HG03097 (cell line): ENCODE results near the gene RNF6.
"Not testable (repeated sequence)": the region's sequence is repeated elsewhere in the genome, so short reads cannot be mapped to it uniquely, and the experiment has no call there.

Experiments
- ATAC-seq: cut with Tn5 transposase; IDR thresholded peaks from one replicate; pipeline ENCODE4 v1.9.1; 2021; ENCODE audit not compliant: unreplicated experiment, low FRiP score

Gene RNF6

DNA sequence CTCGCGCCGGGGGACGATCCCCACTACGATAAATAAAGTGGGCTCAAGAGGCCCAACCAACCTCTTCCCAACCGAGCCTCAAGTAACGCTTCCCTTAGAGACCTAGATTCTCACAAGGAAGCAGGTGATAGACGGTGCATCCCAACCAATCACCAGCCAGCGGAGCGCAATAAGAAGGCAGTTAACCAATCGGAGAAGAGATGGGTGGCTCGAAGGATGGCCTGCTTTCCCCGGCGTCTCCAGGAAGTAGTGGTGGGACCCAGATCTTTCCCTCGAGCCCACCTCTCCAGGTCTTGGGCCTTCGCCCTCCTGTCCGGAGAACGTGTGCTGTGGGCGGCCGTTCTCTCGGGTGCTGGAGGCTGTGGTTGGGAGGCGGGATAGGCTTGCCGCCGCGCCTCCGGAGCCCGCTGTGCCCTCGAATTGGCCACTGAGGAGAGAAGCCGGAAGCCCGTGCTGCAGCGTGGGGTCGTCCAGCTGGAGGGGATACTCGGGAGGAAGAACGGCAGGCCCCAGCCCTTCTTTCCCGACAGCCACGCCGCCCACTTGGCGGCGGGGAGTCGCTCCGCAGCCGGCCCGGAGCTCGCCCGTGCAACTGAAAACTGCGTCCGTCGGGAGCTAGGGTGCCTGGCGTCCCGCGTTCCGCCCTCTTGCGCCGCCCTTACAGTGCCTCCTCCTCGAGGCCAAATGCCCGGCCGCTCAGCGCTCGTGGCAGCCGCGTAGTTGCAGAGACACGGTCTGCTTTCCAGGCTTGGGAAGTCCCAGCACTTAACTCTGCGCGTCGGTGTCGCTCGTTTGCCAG, at the start of gene RNF6:
RNF6 (minus strand) TSS at position 594 of the 799 bp plus-strand sequence. CDS start 2,665 bp downstream, outside the sequence.
- ATAC-seq, result peak; percentile 92

GRCh38 chr13:26270707-26271106, 48.6 kb upstream of the RNF6 start:
- ATAC-seq, result no peak

- ATAC-seq, result no peak
These were observed 44.2 kb upstream of the RNF6 start for GRCh38 chr13:26266311-26266710.

- ATAC-seq, result no peak
These were observed 40.0 kb upstream of the RNF6 start for GRCh38 chr13:26262156-26262555.

DNA sequence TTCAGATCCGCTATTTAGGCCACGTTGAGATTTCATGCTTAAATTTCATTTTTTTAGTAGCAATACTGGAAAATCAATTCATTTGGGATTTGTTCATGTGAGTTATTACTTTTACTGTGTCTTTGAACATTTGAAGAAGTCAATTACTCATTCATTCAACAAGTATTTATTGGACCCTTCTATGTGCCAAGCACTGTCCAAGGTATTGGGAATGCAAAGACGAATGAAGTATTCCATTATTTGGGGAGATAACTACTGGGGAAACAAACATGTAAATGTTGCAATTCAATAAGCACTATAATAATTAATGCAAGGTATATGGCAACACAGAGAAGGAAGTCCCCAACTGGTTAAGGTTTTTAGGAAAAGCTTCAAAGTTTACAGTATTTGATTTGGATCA, 37.5 kb upstream of the RNF6 start:
- no peak for ATAC-seq

GRCh38 chr13:26257049-26257448, 34.9 kb upstream of the RNF6 start:
- no peak for ATAC-seq

DNA sequence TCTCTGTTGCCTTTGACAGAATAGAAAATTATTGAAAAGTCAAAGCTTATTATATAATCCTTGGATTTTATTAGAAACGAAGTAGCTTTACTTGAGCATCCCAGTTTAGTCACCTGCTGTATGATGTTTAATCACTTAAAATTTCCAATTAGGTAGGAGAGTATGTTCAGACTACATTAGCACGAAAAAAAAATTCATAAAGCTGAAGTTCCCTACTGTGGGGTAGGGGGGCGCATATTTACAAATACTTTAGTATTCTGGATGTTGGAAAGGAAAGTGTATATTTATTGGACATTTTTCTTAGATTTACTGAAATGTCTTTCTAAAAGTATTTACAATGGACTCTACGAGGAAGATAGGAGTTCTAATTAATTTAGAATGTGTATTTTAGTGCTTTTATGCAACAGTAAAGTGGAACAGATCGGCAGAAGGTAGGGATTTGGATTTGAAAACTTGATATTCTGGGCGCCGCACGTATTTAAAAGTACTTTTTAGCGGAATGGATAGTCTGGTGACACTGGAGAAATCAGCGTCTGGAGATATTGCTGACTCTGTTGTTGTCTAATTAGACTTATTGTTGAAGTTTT, 33.7 kb upstream of the RNF6 start:
- no peak for ATAC-seq

- ATAC-seq, result no peak
These were observed 33.0 kb upstream of the RNF6 start for GRCh38 chr13:26255115-26255514.

GRCh38 chr13:26254583-26255111, 32.5 kb upstream of the RNF6 start:
- ATAC-seq, result peak; percentile 42

DNA sequence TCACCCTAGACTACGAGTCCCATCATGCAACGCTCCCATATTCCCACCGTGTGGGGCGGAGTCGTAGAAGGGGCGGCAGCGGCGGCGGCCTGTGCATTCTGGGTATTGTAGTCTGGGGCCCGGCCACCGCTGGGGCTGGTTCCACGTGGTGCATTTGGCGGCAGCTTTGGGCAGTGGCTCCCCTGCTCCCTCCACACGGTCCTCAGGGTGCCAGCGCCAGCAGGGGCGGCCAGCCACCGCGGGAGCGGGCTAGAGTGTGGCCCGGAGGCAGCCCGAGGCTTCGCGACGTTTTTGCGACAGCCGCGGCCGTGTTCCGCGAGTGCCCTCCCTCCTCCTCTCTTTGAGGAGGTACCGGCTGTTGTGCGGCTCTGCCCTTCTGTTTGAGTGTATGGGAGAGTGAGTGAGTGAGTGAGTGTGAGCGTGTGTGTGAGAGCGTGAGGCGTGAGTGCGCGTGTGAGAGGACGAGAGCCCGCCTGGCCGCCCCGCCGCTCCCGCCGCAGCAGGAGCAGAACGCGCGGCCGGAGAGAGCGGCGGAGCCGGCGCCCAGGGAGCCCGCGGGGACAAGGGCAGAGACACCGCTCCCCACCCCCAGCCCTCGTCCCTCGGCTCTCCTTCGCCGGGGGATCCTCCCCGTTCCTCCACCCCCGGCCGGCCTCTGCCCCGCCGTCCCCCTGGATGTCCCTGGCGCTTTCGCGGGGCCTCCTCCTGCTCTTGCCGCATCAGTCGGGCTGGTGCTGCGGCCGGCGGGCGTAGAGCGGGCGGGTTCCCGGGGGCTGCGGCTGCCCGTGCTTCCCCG, 31.9 kb upstream of the RNF6 start, which contains the start of gene CDK8:
CDK8 (plus strand) TSS at position 343 of the 796 bp plus-strand sequence. CDS start 513 bp downstream, outside the sequence.
- ATAC-seq, result peak; percentile 73

GRCh38 chr13:26253262-26253786, 31.2 kb upstream of the RNF6 start:
- ATAC-seq, result no peak

GRCh38 chr13:26252006-26252405, 29.9 kb upstream of the RNF6 start:
- not testable (repeated sequence) for ATAC-seq

GRCh38 chr13:26249551-26249950, 27.4 kb upstream of the RNF6 start:
- ATAC-seq, result no peak

DNA sequence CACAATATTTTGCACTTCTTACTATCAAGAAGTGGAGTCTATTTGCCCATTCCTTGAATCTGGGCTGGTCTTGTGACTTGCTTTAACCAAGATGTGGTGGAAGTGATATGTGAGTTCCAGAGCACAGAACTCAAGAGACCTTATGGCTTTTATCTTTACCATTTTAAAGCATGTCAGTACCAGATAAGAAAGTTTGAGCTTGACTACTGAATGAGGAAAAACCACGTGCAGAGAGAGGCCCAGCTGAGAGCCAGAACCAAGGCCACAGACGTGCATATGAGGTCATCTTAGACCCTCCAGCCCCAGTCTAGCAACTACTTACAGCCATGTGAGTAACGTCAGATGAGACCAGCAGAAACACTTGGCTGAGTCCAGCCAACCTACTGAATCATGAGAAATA, 25.5 kb upstream of the RNF6 start:
- ATAC-seq, result no peak

DNA sequence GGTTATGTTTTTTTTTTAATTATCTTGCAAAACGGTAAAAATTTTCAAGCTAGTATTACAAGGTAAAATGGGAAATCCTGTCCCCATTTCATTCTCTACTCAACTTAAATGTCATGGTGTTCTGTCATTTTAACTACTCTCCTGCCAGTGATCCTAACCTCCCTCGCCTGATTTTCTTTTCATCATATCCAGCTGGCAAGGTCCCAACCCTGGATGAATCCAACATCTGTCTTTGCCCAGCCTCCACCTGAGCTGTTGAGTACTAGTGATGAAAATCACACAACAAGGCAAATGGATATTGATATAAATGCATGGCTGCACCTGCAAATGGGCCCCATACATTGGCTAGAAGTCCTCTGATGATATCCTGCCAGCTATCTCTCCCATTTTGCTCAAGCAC, 24.9 kb upstream of the RNF6 start:
- no peak for ATAC-seq

DNA sequence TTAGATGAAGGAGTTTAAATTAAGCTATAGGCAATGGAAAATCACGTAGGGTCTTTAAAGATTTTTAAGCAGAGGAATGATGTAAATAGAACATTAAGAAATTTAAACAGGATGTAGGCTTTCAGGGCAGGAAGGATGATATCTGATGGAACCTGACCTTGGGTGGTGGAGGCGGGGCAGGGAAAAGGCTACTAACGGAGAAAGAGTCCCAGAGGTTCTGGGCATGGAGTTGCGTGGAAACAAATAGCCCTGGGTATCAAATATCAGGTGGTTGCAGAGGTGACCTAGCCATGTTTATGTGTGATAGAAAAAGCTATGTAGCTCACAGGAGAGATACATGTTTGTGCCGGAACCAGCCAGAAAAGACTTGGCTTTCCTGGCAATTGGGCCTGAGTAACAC, 24.0 kb upstream of the RNF6 start:
- no peak for ATAC-seq

DNA sequence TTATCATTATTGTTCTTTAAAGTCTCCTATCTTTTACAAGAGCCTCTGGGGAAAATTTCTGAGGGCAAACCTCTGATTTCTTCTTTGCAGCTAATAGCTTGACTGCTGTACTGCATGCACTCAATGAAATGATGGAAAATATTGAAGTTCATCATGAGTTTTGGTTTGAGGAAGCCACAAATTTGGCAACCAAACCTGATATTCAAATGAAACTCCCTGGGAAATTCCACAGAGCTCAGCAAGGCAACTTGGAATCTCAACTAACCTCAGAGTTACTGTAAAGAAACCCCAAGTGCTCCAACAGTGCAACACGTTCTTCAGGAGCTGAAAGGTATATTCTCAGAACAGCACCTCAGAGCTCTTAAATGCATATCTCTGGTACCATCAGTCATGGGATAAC, 14.2 kb upstream of the RNF6 start:
- ATAC-seq, result no peak

DNA sequence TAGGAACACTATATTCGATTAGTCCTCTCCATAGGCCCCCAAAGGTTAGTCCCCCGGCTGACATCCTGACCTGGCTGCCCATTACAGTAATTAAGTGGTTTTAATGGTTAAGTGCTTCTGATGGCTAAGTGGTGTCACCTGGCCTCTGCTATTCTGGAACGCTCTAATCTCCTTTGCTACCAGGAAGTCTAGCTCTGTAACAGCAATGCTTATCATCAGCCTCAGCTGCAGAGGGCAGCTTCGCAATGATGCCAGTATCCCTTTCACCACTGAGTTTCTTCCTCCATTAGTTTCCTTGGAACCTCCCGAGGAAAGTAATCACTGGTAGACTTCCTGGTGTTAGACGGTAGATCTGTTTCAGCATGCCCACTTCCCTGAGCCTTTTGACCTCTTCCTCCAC, 8.6 kb upstream of the RNF6 start:
- ATAC-seq, result no peak

GRCh38 chr13:26229080-26229615, 7.0 kb upstream of the RNF6 start:
- ATAC-seq, result no peak

GRCh38 chr13:26228096-26228495, 6.0 kb upstream of the RNF6 start:
- ATAC-seq, result no peak
